Measurements from ENCODE around the gene LAT. TPM values are rescaled to one million over a fixed set of nuclear protein-coding genes. Genes with fewer than 3 reads are reported as not detected.

LAT gene
- total RNA-seq, 1 experiment from 2014 or later, result 4.3 TPM

DNA sequence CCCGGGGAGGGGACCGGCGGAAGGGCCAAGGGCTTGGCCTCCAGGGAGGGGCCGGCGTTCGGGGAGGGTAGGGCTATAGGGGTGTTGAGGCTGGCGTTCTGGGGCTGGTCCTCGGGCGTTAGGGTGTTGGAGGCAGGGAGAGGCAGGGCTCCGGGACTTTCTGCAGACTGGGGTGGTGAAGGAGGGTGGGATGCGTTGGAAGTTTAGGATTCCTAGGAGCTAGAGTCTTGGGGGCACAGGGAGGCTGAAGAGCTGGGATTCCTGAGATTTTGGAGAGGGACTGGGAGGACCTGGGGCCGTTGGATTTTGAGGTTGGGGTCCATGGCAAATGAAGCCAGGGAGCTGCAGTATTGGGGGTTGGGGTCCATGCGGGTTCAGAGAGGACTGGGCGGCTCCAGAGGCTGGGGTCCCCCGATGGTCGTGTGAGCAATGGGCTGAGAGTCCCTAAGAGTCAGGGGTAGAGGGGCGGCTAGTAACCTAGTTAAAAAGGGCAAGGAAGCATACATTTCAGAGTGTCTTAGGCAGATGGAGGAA, 33.4 kb upstream of the LAT start:
- H3K9ac ChIP-seq (ENCODE audit: extremely low read depth, insufficient read length, low read length), result peak overlapping the region; percentile 92
- no peaks in the 10 kb centered on the region; a peak in 1 of 5 replicates for H3K9me3 Mint-ChIP-seq
- peak overlapping the region; percentile 78; the same call in 1 of the 2 replicates for H3K14ac ChIP-seq (ENCODE audit: insufficient read depth, low read length)
- peaks cover 8% of the 10 kb centered on the region; the same call in 1 of the 2 replicates for H3K79me2 ChIP-seq (ENCODE audit: insufficient read depth, low read length)
- H3K27ac ChIP-seq (ENCODE audit: insufficient read length, low read depth, low read length), result no peak overlapping the region
- H3K36me3 Mint-ChIP-seq (ENCODE audit: insufficient read depth in 1 of 3, low read depth in 3 of 3), result peaks cover 25 to 50% (median 49%) of the 10 kb centered on the region in 3 experiments
- H2BK120ac ChIP-seq (ENCODE audit: low read depth, low read length, poor library complexity, severe bottlenecking), result no peak overlapping the region
- H3T11ph ChIP-seq (ENCODE audit: low read length), result no peak overlapping the region
- no peak overlapping the region for H4K5ac ChIP-seq (ENCODE audit: insufficient read length, low read depth, low read length)
- TF ChIP-seq CTCF (conservative IDR thresholded peaks at IDR 0.05), result no peak
- peaks cover 7% of the 10 kb centered on the region for H3K27me3 Mint-ChIP-seq (ENCODE audit: low read depth)
- no peak overlapping the region for H2AK5ac ChIP-seq (ENCODE audit: insufficient read length, low read length)
- peak; percentile 38 for DNase-seq
- H3K27me3 ChIP-seq (ENCODE audit: insufficient read depth, low read length), result no peaks in the 10 kb centered on the region
- H3K4me1 ChIP-seq (ENCODE audit: insufficient read depth, low read length), result no peaks in the 10 kb centered on the region
- WGBS (ENCODE audit: extremely low coverage, insufficient read length, low lambda C conversion rate), result no CpG with 5 or more reads among the region's 17 CpGs
- H4K8ac ChIP-seq (replicated peaks; ENCODE audit: insufficient read length, low read depth, low read length), result no peak overlapping the region
- H2AFZ ChIP-seq (ENCODE audit: low read length), result no peak overlapping the region
- no peak overlapping the region for H3K23ac ChIP-seq (ENCODE audit: insufficient read length, low read depth, low read length)
- H2BK5ac ChIP-seq (ENCODE audit: insufficient read length, low read length), result no peak overlapping the region
- peaks cover 9% of the 10 kb centered on the region for H3K23me2 ChIP-seq (ENCODE audit: insufficient read length, low read depth, low read length, poor library complexity, severe bottlenecking)
- no peak overlapping the region for H2BK20ac ChIP-seq (ENCODE audit: low read depth, low read length, poor library complexity, severe bottlenecking)
- H4K91ac ChIP-seq (ENCODE audit: insufficient read length, low read depth, low read length), result no peak overlapping the region
- no peak overlapping the region for H3K56ac ChIP-seq (ENCODE audit: insufficient read length, low read depth, low read length)
- peak overlapping the region; percentile 95 to 98 for H3K4me3 Mint-ChIP-seq
- H4K20me1 ChIP-seq (ENCODE audit: control insufficient read depth, insufficient read depth, insufficient read length), result no peaks in the 10 kb centered on the region
- no peak overlapping the region for H2BK15ac ChIP-seq (ENCODE audit: low read depth, low read length)
- peaks cover 4% of the 10 kb centered on the region for H3K79me1 ChIP-seq (ENCODE audit: insufficient read depth, low read depth, low read length, poor library complexity, severe bottlenecking)
- H3K27ac Mint-ChIP-seq, result peak overlapping the region; percentile 56 to 96 (median 92)
- H2BK12ac ChIP-seq (ENCODE audit: insufficient read length, low read depth, low read length), result no peak overlapping the region
- no peak overlapping the region for H3K18ac ChIP-seq (ENCODE audit: insufficient read length, low read depth, low read length)
- no peaks in the 10 kb centered on the region for H3K9me3 ChIP-seq (ENCODE audit: control insufficient read depth, low read depth, low read length)
- H3K4me1 Mint-ChIP-seq, result peaks cover 10 to 12% of the 10 kb centered on the region in 2 experiments
- H3K4ac ChIP-seq (ENCODE audit: low read depth, low read length), result no peak overlapping the region
- peak overlapping the region; percentile 94 for H3K4me2 ChIP-seq (ENCODE audit: insufficient read depth, insufficient read length, low read length)
